Fibroblast of mammary gland (primary cell): ENCODE results near the gene LMAN1L.
A peak's percentile ranks its signal among the peaks of the same experiment; 100 is the strongest.
"Not testable (repeated sequence)": the region's sequence is repeated elsewhere in the genome, so short reads cannot be mapped to it uniquely, and the experiment has no call there.

Experiments
- DNase-seq: peaks from one replicate; pipeline ENCODE4 v3.0.0-alpha.2; 2010; ENCODE audit warnings: low read depth
- H3K4me3 ChIP-seq: 2 replicates; pipeline ENCODE4 v1.5.1; 2011; ENCODE audit warnings: low read depth, mild to moderate bottlenecking, low read length, moderate library complexity; ENCODE audit not compliant: control insufficient read depth
- TF ChIP-seq, protein P1 (sequence below): conservative IDR thresholded peaks from 2 replicates; pipeline ENCODE4 v1.5.1; 2011; ENCODE audit warnings: low read depth, low read length, inconsistent platforms; ENCODE audit not compliant: control insufficient read depth, insufficient read depth

Gene LMAN1L

DNA sequence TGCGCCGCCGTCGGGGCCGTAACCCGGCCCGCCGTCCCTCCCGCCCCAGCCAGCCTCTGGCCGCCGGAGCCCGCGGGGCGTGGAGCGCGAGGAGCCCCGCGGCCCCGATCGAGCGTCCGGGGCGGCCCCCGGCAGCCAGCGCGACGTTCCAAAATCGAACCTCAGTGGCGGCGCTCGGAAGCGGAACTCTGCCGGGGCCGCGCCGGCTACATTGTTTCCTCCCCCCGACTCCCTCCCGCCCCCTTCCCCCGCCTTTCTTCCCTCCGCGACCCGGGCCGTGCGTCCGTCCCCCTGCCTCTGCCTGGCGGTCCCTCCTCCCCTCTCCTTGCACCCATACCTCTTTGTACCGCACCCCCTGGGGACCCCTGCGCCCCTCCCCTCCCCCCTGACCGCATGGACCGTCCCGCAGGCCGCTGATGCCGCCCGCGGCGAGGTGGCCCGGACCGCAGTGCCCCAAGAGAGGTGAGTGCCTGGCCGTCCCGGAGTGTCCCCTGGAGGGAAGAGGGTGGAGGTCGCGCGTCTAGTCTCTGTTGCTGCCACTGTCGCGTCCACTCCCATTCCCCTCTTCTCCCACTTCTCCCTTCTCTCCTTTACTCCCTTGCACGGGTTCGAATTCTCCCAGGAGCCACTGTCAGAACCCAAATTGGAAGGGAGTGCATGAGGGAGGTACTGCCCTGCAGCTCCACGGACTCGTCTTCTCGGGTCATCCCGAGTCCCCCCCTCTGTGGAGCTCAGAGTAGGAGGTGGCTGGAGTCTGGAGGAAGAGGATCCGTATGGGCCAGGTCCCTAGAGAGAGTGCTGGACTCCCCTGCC, 30.2 kb upstream of the LMAN1L start:
- no peak for DNase-seq
- TF ChIP-seq, protein P1, sequence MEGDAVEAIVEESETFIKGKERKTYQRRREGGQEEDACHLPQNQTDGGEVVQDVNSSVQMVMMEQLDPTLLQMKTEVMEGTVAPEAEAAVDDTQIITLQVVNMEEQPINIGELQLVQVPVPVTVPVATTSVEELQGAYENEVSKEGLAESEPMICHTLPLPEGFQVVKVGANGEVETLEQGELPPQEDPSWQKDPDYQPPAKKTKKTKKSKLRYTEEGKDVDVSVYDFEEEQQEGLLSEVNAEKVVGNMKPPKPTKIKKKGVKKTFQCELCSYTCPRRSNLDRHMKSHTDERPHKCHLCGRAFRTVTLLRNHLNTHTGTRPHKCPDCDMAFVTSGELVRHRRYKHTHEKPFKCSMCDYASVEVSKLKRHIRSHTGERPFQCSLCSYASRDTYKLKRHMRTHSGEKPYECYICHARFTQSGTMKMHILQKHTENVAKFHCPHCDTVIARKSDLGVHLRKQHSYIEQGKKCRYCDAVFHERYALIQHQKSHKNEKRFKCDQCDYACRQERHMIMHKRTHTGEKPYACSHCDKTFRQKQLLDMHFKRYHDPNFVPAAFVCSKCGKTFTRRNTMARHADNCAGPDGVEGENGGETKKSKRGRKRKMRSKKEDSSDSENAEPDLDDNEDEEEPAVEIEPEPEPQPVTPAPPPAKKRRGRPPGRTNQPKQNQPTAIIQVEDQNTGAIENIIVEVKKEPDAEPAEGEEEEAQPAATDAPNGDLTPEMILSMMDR: no peak
- peak overlapping the region; percentile 85 for H3K4me3 ChIP-seq

DNA sequence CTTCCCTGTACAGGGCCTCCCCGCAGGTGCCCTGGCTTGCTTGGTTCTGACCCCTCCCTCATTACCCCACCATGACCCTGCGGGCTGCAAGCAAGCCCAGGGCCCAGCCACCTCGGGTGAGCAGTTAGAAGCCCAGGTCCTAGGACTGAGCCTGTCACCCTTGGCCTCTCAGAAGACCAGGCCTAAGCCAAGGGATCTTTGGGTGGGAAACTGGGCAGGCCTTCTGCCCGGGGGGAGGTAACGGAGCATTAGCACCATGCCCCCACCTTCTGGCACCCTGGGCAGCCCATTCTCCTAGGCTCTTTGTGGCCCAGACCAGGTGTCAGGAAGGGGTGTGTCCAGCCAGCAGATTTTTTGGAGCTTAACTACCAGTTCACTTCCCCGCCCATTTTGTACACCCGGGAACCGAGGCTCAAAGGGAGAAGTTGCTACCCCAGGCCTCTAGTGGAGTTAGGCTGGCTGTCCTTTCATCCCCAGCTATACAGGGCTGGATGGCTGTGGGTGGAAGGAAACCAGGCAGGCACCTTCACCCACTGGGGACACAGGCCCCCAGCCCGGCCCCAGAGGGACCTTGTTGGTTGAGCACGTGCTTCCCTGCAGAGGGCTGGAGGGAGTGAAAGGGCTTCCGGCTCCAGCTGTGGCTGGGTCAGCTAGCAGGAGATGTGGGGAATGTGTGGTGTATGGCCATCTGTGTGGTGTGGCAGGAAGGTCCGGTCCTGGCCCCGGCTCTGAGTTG, 29.4 kb upstream of the LMAN1L start:
- TF ChIP-seq, protein P1: no peak
- H3K4me3 ChIP-seq: peak overlapping the region; percentile 85
- peak; percentile 31 for DNase-seq

DNA sequence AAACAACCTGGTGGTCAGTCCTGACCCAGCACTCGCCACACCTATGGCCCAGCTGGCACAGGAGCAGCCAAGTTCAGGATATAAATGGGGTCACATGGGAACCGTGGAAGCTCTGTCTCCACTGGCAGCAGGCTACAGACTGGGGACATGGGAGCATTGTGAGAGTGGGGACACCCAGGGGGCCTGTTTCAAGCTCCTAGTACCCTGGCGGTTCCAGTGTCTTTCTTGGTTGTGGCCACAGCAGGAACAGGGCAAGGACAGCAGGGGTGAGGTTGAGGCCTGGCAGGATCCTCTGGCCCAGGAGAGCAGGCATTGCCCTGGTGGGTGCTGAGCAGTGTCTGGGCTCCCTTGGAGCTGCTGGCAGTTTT, 28.8 kb upstream of the LMAN1L start:
- TF ChIP-seq, protein P1: no peak
- no peak for DNase-seq
- H3K4me3 ChIP-seq: peak overlapping the region; percentile 85

DNA sequence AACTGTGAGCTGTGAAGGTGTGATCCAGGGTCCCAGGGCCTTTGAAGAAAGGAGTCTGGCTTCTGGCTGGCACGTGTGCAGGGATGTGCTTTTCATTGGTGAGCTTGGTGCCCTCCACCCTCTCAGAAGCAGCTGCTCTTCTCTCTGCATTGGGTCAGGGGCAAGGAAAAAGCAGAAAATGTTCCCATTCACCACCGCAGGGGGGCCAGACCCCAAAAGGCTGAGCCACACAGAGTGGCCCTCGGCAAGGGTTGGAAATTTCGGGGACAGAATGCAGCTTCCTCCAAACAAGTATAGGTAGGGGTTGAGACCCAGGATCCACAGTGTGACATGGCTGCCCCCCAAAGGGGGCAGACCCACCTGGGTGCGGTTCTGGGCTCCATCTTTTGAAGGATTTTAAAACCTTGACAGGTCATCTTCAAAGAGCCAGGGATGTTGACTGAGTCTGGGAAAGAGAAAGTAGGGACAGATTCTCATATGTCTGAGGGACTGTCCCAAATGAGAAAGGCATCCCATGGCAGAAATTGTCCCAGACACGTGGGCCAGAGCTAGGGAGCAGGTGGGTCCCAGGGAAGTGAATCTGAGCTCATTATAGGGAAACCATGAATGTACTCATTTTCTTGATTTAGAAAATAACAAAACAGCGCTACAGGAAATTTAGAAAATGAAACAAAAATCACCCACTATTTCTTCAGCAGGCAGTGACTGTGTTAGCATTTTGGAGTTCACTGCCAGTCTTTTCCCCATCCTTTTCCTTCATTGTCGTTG, 28.0 kb upstream of the LMAN1L start:
- no peak for DNase-seq
- no peak overlapping the region for H3K4me3 ChIP-seq
- TF ChIP-seq, protein P1: no peak

DNA sequence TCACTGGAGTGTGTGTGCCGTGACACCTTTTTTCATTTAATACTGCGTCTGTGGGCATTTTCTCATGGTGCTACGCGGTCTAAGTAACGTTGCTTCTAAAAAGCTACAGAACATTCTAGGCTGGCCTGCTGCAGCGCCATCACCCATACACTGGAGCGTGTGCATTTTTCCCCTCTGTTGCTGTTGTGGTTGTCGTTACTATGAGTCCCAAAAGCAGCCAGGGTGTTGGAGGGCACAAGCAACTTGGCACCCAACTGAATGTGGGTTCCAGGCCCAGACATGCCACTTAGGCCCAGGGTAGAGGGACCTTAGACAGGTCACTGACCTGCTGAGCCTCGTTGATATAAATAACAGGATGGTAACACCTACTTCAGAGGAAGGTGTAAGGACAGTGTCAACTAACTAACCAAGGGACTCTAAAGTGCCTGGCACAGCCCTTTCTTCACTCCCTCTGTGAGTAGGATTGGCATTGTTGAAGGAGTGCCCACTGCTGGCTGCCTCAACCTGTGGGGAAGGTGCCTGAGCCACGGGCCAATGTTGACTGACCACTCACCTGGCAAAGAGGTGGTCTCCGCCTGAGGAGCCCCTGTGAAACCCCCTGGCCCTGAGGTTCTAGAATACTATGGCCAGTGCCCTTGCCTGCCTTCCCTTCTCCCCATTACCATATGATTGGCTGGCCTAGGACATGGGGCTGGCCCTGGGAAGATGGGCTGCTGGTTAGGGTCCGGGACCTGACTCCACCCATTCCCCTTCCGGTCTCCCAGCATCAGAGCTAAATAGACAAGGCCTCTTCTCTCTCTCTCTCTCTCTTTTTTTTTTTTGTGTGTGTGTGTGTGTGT, 27.2 kb upstream of the LMAN1L start:
- no peak overlapping the region for H3K4me3 ChIP-seq
- TF ChIP-seq, protein P1: no peak
- no peak for DNase-seq

DNA sequence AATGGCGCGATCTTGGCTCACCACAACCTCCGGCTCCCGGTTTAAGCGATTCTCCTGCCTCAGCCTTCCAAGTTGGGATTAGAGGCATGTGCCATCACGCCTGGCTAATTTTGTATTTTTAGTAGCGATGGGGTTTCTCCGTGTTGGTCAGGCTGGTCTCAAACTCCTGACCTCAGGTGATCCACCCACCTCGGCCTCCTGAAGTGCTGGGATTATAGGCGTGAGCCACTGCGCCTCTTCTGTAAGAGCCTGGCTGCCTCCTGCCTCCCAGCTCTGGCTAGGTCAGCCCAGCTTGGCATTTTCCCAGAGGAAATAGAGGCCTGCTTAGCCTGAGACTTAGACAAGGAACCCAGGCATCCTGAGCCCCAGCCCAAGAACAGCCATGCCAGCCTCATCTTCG, 26.6 kb upstream of the LMAN1L start:
- not testable (repeated sequence) for DNase-seq, H3K4me3 ChIP-seq
